BE2C (cell line): ENCODE measurements around the gene SMARCD3.

Experiments
- DNase-seq: peaks from one replicate; pipeline ENCODE4 v3.0.0-alpha.2; 2020
- H3K27me3 ChIP-seq: fragments of 250-450 bp; sonication (Bioruptor Pico); 2 replicates; pipeline ENCODE4 v1.5.1; 2020; ENCODE audit warnings: mild to moderate bottlenecking
- H3K36me3 ChIP-seq: fragments of 250-450 bp; sonication (Bioruptor Pico); 2 replicates; pipeline ENCODE4 v1.5.1; 2020; ENCODE audit warnings: mild to moderate bottlenecking
- H3K4me1 ChIP-seq: fragments of 250-450 bp; sonication (Bioruptor Pico); 2 replicates; pipeline ENCODE4 v1.5.1; 2020
- H3K4me3 ChIP-seq: 2 replicates; pipeline ENCODE4 v1.5.1; 2011; ENCODE audit warnings: low read depth, low read length
- H3K9me3 ChIP-seq: fragments of 250-450 bp; sonication (Bioruptor Pico); 2 replicates; pipeline ENCODE4 v1.5.1; 2020
- TF ChIP-seq, protein P1 (sequence below): IDR thresholded peaks from 2 replicates; pipeline ENCODE4 v1.5.1; 2012; ENCODE audit warnings: mild to moderate bottlenecking, low read depth, low read length

Gene SMARCD3

DNA sequence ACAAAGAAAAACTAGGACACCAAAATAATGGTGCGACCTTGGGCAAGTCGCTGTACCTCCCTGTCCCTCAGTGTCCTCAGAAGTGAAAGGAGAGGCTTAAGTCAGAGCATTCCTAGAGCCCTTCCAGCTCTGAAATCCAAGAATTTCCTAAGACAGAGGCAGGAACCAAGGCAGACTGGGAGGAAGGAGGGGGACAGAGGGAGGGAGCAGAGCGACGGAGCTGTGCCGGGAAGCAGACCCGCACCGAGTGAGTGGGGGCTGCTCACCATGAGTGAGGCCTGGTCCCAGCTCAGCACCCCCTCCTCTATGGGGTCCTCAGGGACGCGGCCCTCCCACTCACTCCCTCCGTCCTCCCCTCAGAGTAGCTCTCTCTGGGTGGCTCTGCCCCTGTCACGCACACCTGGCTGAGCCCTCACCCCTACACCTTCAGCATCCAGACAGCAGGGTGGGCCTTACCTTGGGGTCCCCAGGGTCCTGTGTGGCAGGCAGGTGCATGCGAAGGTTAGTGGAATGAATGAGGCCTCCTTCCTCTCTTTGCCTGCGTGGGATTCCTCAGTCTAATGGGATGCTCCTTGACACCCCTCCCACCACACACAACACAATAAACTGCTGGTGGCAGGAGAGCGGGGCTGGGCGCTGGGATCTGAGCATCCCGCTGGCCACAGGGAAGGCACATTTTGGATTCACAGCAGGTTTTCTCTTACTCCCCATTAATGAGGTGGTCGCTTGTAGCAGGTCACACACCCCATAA lies 4.6 kb upstream of the SMARCD3 start:
- no peak for DNase-seq
- Histone ChIP-seq H3K36me3 (no peaks in the 10 kb centered on the region), H3K9me3 (no peaks in the 10 kb centered on the region), H3K4me3 (no peak overlapping the region), H3K4me1 (peaks cover 6% of the 10 kb centered on the region), H3K27me3 (peaks cover 7% of the 10 kb centered on the region; the same call in 1 of the 2 replicates)
- TF ChIP-seq, protein P1, sequence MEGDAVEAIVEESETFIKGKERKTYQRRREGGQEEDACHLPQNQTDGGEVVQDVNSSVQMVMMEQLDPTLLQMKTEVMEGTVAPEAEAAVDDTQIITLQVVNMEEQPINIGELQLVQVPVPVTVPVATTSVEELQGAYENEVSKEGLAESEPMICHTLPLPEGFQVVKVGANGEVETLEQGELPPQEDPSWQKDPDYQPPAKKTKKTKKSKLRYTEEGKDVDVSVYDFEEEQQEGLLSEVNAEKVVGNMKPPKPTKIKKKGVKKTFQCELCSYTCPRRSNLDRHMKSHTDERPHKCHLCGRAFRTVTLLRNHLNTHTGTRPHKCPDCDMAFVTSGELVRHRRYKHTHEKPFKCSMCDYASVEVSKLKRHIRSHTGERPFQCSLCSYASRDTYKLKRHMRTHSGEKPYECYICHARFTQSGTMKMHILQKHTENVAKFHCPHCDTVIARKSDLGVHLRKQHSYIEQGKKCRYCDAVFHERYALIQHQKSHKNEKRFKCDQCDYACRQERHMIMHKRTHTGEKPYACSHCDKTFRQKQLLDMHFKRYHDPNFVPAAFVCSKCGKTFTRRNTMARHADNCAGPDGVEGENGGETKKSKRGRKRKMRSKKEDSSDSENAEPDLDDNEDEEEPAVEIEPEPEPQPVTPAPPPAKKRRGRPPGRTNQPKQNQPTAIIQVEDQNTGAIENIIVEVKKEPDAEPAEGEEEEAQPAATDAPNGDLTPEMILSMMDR = no peak

- TF ChIP-seq, protein P1 = no peak
- Histone ChIP-seq H3K36me3 (no peaks in the 10 kb centered on the region), H3K9me3 (no peaks in the 10 kb centered on the region), H3K27me3 (peaks cover 4% of the 10 kb centered on the region; the same call in 1 of the 2 replicates), H3K4me1 (peaks cover 6% of the 10 kb centered on the region), H3K4me3 (no peak overlapping the region; the same call in 1 of the 2 replicates)
- no peak for DNase-seq
These were observed 4.0 kb upstream of the SMARCD3 start for GRCh38 chr7:151252561-151252835.

GRCh38 chr7:151251689-151252560 lies 3.4 kb upstream of the SMARCD3 start:
- Histone ChIP-seq H3K36me3 (no peaks in the 10 kb centered on the region), H3K27me3 (peaks cover 4% of the 10 kb centered on the region; the same call in 1 of the 2 replicates), H3K4me1 (peaks cover 6% of the 10 kb centered on the region), H3K9me3 (no peaks in the 10 kb centered on the region), H3K4me3 (peak overlapping the region; percentile 70)
- TF ChIP-seq, protein P1 = no peak
- peak; percentile 74 for DNase-seq

- DNase-seq = no peak
- peaks cover 2% of the 10 kb centered on the region; the same call in 1 of the 2 replicates for H3K27me3 ChIP-seq
These were observed 2.8 kb upstream of the SMARCD3 start for GRCh38 chr7:151251328-151251688.

DNA sequence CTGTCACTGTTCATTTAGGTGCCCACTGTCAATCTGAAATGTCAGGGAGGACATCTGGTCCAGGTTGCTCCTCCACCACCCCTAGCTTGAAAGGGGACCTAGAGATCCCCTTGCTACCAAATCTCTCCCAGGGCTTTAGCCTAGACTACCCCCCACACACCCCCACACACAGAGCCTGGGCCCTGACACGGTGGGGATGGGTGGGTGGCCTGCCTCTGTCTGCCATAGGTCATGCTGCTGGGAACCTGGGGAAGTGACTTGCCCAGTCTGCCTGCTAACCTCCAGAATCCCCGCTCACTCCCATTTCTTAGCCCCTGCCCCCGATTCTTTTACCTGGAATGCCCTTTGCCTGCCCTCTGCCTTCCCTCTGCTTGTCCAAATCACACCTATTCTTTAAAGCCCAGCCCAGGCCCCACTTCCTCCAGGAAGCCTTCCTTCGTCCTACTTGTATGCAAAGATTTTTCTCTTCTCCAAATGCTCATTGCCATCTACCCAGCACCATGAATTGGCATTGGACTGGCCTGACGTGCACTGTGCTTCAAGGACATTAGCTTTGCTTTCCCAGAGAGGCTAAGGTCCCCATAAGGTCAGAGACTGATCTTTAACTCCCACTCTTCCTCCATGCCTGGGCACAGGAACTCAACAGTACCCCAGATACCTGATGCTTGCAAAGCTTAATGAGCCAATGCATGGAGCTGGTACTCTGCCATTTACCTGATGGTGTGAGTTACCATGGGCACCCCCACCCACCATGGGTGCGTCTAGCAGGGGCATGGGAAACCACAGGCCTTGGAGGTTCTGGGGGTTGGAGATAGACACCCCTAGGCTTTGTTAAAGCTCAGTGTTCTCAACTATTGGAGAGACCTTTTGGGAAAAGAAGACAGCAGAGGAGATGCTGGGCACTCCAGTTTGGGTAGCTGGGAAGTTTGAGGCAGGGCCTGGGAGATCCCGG lies 2.0 kb upstream of the SMARCD3 start:
- no peaks in the 10 kb centered on the region for H3K36me3 ChIP-seq
- DNase-seq = no peak
- no peak overlapping the region for H3K4me3 ChIP-seq

More at GRCh38 chr7:151251328-151251688, 2.8 kb upstream of the SMARCD3 start:
- Histone ChIP-seq H3K4me3 (peak overlapping the region; percentile 70), H3K9me3 (no peaks in the 10 kb centered on the region), H3K4me1 (peaks cover 6% of the 10 kb centered on the region), H3K36me3 (no peaks in the 10 kb centered on the region)
- TF ChIP-seq, protein P1 = no peak

More for the DNA sequence above, 2.0 kb upstream of the SMARCD3 start:
- H3K27me3 ChIP-seq = no peaks in the 10 kb centered on the region
- H3K4me1 ChIP-seq = peaks cover 6% of the 10 kb centered on the region
- H3K9me3 ChIP-seq = no peaks in the 10 kb centered on the region
- TF ChIP-seq, protein P1 = no peak
